ENCODE results near the gene DECR2. TPM values are rescaled to one million over a fixed set of nuclear protein-coding genes. Genes with fewer than 3 reads are reported as not detected.
A peak's percentile ranks its signal among the peaks of the same experiment; 100 is the strongest.
"Not testable (repeated sequence)": the region's sequence is repeated elsewhere in the genome, so short reads cannot be mapped to it uniquely, and the experiment has no call there.

The DECR2 gene
- total and polyA plus RNA-seq, 3 experiments from 2014 or later = 3.9 to 7.9 (median 6.8) TPM

GRCh38 chr16:359067-359763 is 42.5 kb upstream of the DECR2 start:
- POLR2A ChIA-PET = no interaction called here
- Mint-ChIP-seq H3K4me1 (peaks cover 19 to 26% (median 21%) of the 10 kb centered on the region in 3 donors), H3K36me3 (no peaks in the 10 kb centered on the region), H3K27me3 (peaks cover 1 to 3% of the 10 kb centered on the region in 2 donors), H3K9me3 (no peaks in the 10 kb centered on the region), H3K27ac (no peak overlapping the region), H3K4me3 (no peak overlapping the region)
- H3K4me3 ChIP-seq (ENCODE audit: low read length) = no peak overlapping the region
- no peaks in the 10 kb centered on the region for H3K27me3 ChIP-seq (ENCODE audit: insufficient read depth, low read length, poor library complexity, severe bottlenecking)
- H3K36me3 ChIP-seq (ENCODE audit: insufficient read depth, low read length) = no peaks in the 10 kb centered on the region
- CTCF ChIA-PET = no interaction called here
- no peak for DNase-seq
- no peak overlapping the region for H3K27ac ChIP-seq (ENCODE audit: low read depth, low read length)
- H3K4me1 ChIP-seq (ENCODE audit: insufficient read depth, low read length) = peaks cover 31% of the 10 kb centered on the region
- H3K9me3 ChIP-seq (ENCODE audit: low read length) = no peaks in the 10 kb centered on the region

DNA sequence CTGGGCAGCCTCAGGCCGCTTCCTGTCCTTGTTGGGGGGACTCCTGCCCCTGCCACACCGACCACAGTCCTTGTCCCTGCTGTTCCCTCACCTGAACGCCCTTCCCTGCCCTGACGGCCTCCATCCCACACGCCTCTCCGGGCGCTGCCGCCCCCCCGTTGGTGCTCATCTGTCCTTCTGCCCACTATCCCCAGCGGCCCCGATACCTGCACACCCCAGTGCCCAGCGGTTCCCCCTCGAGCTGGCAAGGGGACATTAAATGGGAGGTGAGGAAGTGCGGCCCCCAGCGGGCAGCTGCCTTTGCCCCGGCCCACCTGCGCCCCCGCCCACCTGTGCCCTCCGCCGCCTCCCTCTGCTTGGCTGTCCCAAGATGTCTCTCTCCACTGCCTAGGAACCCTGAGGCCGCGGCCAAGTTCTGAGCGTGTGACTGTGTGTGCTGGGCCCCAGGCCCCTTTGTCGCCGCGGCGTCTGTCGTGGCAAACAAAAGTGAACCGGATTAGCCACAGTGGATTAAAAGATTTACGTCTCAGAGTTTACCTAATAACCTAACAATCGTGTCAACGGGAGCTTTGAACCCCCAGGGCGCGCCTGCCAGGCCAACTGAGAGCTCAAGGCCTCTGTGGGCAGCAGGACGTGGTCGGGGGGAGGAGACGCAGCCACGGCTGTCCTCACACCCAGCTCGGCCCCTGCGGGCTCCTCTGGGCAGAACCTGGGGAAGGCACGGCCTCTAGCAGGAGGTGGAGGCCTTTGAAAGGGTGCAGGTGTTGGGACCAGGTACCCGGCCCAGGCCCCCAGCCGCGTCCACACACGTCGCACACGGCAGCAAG is 41.6 kb upstream of the DECR2 start:
- Mint-ChIP-seq H3K27ac (peak overlapping the region in 1 of 8 donors; percentile 29), H3K27me3 (peaks cover 1 to 3% of the 10 kb centered on the region in 2 donors), H3K36me3 (no peaks in the 10 kb centered on the region), H3K4me1 (peaks cover 15 to 18% (median 16%) of the 10 kb centered on the region in 3 donors), H3K9me3 (no peaks in the 10 kb centered on the region), H3K4me3 (no peak overlapping the region)
- no peak for DNase-seq
- Histone ChIP-seq H3K27ac (ENCODE audit: low read depth, low read length) (no peak overlapping the region), H3K4me1 (ENCODE audit: insufficient read depth, low read length) (peaks cover 22% of the 10 kb centered on the region), H3K4me3 (ENCODE audit: low read length) (no peak overlapping the region), H3K36me3 (ENCODE audit: insufficient read depth, low read length) (no peaks in the 10 kb centered on the region), H3K27me3 (ENCODE audit: insufficient read depth, low read length, poor library complexity, severe bottlenecking) (no peaks in the 10 kb centered on the region), H3K9me3 (ENCODE audit: low read length) (no peaks in the 10 kb centered on the region)
- ChIA-PET POLR2A (no interaction called here), CTCF (interaction anchor here (1.0 kb wide), 1 partner anchor 10 kb away, joined by 3 read pairs; no protein-coding TSS in a partner anchor)

GRCh38 chr16:360698-361336 is 40.9 kb upstream of the DECR2 start:
- no peak overlapping the region for H3K27ac ChIP-seq (ENCODE audit: low read depth, low read length)
- peak overlapping the region in 1 of 8 donors; percentile 78 for H3K27ac Mint-ChIP-seq
- no peaks in the 10 kb centered on the region for H3K27me3 ChIP-seq (ENCODE audit: insufficient read depth, low read length, poor library complexity, severe bottlenecking)
- no peaks in the 10 kb centered on the region for H3K36me3 Mint-ChIP-seq
- H3K9me3 Mint-ChIP-seq = no peaks in the 10 kb centered on the region
- H3K36me3 ChIP-seq (ENCODE audit: insufficient read depth, low read length) = no peaks in the 10 kb centered on the region
- H3K9me3 ChIP-seq (ENCODE audit: low read length) = no peaks in the 10 kb centered on the region
- H3K4me1 ChIP-seq (ENCODE audit: insufficient read depth, low read length) = peaks cover 15% of the 10 kb centered on the region
- ChIA-PET POLR2A (no interaction called here), CTCF (interaction anchor here (1.0 to 5.0 kb wide), 6 partner anchors 11 to 255 kb away, joined by 3 to 39 read pairs (median 8); partner anchors contain the start of gene LUC7L)
- peaks cover 1 to 3% of the 10 kb centered on the region in 2 donors for H3K27me3 Mint-ChIP-seq
- H3K4me1 Mint-ChIP-seq = peaks cover 9 to 11% (median 11%) of the 10 kb centered on the region in 3 donors
- H3K4me3 ChIP-seq (ENCODE audit: low read length) = no peak overlapping the region
- no peak for DNase-seq
- no peak overlapping the region for H3K4me3 Mint-ChIP-seq

GRCh38 chr16:361341-361871 is 40.3 kb upstream of the DECR2 start:
- no peak for DNase-seq
- Histone ChIP-seq H3K9me3 (ENCODE audit: low read length) (no peaks in the 10 kb centered on the region), H3K27me3 (ENCODE audit: insufficient read depth, low read length, poor library complexity, severe bottlenecking) (no peaks in the 10 kb centered on the region), H3K4me1 (ENCODE audit: insufficient read depth, low read length) (peaks cover 9% of the 10 kb centered on the region), H3K27ac (ENCODE audit: low read depth, low read length) (no peak overlapping the region), H3K36me3 (ENCODE audit: insufficient read depth, low read length) (no peaks in the 10 kb centered on the region), H3K4me3 (ENCODE audit: low read length) (no peak overlapping the region)
- no peaks in the 10 kb centered on the region for H3K9me3 Mint-ChIP-seq
- peaks cover 7 to 8% (median 8%) of the 10 kb centered on the region in 3 donors for H3K4me1 Mint-ChIP-seq
- peaks cover 0 to under 1% (median 0%) of the 10 kb centered on the region in 3 donors for H3K36me3 Mint-ChIP-seq
- POLR2A ChIA-PET = interaction anchor here (1.5 kb wide), 1 partner anchor 254 kb away, joined by 3 read pairs; no protein-coding TSS in a partner anchor
- no peak overlapping the region for H3K4me3 Mint-ChIP-seq
- peaks cover 1 to 3% of the 10 kb centered on the region in 2 donors for H3K27me3 Mint-ChIP-seq
- H3K27ac Mint-ChIP-seq = peak overlapping the region in 1 of 8 donors; percentile 64
- CTCF ChIA-PET = interaction anchor here (0.7 to 5.0 kb wide), 15 partner anchors 9 to 305 kb away, joined by 3 to 39 read pairs (median 5); partner anchors contain the start of genes FAM234A, LUC7L and MRPL28

GRCh38 chr16:361872-362701 is 39.6 kb upstream of the DECR2 start:
- ChIA-PET CTCF (interaction anchor here (0.7 to 5.0 kb wide), 24 partner anchors 8 to 306 kb away, joined by 3 to 39 read pairs (median 3); partner anchors contain the start of genes DECR2, FAM234A, LUC7L and MRPL28), POLR2A (interaction anchor here (1.5 kb wide), 1 partner anchor 255 kb away, joined by 3 read pairs; no protein-coding TSS in a partner anchor)
- Mint-ChIP-seq H3K4me3 (peak overlapping the region in 4 of 7 donors; percentile 25 to 66 (median 44)), H3K27me3 (peaks cover 1 to 3% of the 10 kb centered on the region in 2 donors), H3K9me3 (no peaks in the 10 kb centered on the region), H3K4me1 (peaks cover 6% of the 10 kb centered on the region in 3 donors), H3K36me3 (peaks cover 0 to 7% (median under 1%) of the 10 kb centered on the region in 3 donors), H3K27ac (peak overlapping the region in 5 of 8 donors; percentile 36 to 83 (median 74))
- Histone ChIP-seq H3K9me3 (ENCODE audit: low read length) (no peaks in the 10 kb centered on the region), H3K27ac (ENCODE audit: low read depth, low read length) (no peak overlapping the region), H3K27me3 (ENCODE audit: insufficient read depth, low read length, poor library complexity, severe bottlenecking) (no peaks in the 10 kb centered on the region), H3K36me3 (ENCODE audit: insufficient read depth, low read length) (no peaks in the 10 kb centered on the region), H3K4me3 (ENCODE audit: low read length) (no peak overlapping the region), H3K4me1 (ENCODE audit: insufficient read depth, low read length) (peaks cover 4% of the 10 kb centered on the region)
- peak; percentile 43 to 81 (median 62) for DNase-seq

- not testable (repeated sequence) for H3K9me3 Mint-ChIP-seq; H3K27ac ChIP-seq (ENCODE audit: low read depth, low read length); H3K4me1 Mint-ChIP-seq; H3K9me3 ChIP-seq (ENCODE audit: low read length); DNase-seq; H3K4me3 ChIP-seq (ENCODE audit: low read length); H3K4me1 ChIP-seq (ENCODE audit: insufficient read depth, low read length); H3K4me3 Mint-ChIP-seq; H3K27ac Mint-ChIP-seq; H3K27me3 Mint-ChIP-seq; H3K36me3 ChIP-seq (ENCODE audit: insufficient read depth, low read length); H3K27me3 ChIP-seq (ENCODE audit: insufficient read depth, low read length, poor library complexity, severe bottlenecking)
- H3K36me3 Mint-ChIP-seq = peaks cover 0 to 13% (median 1%) of the 10 kb centered on the region in 3 donors
- POLR2A ChIA-PET = interaction anchor here (1.5 kb wide), 1 partner anchor 256 kb away, joined by 3 read pairs; no protein-coding TSS in a partner anchor
- CTCF ChIA-PET = interaction anchor here (0.7 to 5.0 kb wide), 21 partner anchors 8 to 268 kb away, joined by 3 to 39 read pairs (median 3); partner anchors contain the start of genes DECR2, FAM234A, LUC7L and MRPL28
Observed at GRCh38 chr16:362702-362999, 39.0 kb upstream of the DECR2 start.

All from CD8-positive, alpha-beta memory T cell (primary cell).